Mucosa of gallbladder (tissue), 1 donor: Measurements from ENCODE around the gene NEURL1. TPM values are rescaled to one million over a fixed set of nuclear protein-coding genes. Genes with fewer than 3 reads are reported as not detected.
"Not testable (repeated sequence)": the region's sequence is repeated elsewhere in the genome, so short reads cannot be mapped to it uniquely, and the experiment has no call there.

Experiments used
- DNase-seq: peaks from one replicate; pipeline ENCODE4 v3.0.0-alpha.2; 2020; ENCODE audit warnings: low spot score
- total RNA-seq: library from RNA; stranded (reverse); gene quantifications from one replicate; pipeline ENCODE4 v1.2.1, GENCODE V29; 2021
- donor health status: DM: no; HTN: no; CAD: no.

NEURL1 gene
- total RNA-seq, 1 donor from 2014 or later, result 4.9 TPM

GRCh38 chr10:103603382-103603781, 109.9 kb downstream of the NEURL1 start:
- no peak for DNase-seq

DNA sequence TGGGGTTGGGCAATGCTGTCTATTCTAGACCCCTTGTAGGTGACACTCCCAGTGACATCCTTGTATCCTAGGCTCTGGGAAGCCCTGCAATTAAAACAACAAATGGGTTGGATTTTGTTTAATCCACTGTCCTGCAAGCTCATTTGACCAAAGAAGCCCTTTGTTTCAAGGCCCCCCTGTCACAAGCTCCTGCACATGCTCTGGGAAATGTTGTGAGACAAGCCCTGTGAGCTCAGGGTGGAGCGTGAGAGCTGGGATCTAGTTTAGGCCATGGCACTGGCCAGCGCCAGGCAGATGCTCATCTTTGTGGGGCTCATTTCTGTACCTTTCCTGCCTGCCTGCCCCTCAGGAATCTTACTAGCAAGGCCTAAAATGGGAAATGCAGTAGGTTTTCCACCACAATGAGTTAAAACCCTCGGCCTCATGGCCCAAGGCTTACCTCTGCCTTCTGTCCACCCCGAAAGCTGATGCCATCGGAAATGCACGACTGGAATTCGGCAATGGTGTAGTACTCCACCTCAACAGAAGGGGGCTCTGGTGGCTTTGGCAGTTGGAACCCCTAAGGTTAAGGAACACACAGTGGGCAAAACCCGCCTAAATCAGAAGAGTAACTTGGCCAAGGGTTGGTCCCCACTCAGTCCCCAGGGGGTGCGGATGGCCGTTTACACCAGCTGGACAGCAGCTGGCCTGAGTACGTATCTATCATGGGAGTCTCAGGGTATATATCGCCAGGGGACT, 112.0 kb downstream of the NEURL1 start:
- peak; percentile 54 for DNase-seq

GRCh38 chr10:103606097-103606438, 112.6 kb downstream of the NEURL1 start:
- not testable (repeated sequence) for DNase-seq

DNA sequence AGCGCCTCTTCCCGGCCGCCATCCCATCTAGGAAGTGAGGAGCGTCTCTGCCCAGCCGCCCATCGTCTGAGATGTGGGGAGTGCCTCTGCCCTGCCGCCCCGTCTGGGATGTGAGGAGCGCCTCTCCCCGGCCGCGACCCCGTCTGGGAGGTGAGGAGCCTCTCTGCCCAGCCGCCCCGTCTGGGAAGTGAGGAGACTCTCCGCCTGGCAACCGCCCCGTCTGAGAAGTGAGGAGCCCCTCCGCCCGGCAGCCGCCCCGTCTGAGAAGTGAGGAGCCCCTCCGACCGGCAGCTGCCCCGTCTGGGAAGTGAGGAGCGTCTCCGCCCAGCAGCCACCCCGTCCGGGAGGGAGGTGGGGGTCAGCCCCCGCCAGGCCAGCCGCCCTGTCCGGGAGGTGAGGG, 113.5 kb downstream of the NEURL1 start:
- not testable (repeated sequence) for DNase-seq

DNA sequence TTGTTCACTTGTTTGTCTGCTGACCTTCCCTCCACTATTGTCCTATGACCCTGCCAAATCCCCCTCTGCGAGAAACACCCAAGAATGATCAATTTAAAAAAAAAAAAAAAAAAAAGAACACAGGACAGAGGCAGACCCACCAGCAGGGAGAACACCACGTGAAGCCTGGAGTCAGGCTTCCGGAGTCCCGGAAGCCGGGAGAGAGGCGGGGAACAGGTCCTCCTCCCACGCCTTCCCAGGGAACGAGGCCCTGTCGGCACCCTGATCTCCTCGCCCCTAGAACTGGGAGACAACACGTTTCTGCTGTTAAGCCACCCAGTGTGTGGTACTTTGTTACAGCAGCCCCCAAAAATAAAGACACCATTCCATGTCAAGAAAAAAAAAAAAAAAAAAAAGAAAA, 114.6 kb downstream of the NEURL1 start:
- DNase-seq, result not testable (repeated sequence)

GRCh38 chr10:103609231-103610082, 116.0 kb downstream of the NEURL1 start:
- DNase-seq, result no peak

DNA sequence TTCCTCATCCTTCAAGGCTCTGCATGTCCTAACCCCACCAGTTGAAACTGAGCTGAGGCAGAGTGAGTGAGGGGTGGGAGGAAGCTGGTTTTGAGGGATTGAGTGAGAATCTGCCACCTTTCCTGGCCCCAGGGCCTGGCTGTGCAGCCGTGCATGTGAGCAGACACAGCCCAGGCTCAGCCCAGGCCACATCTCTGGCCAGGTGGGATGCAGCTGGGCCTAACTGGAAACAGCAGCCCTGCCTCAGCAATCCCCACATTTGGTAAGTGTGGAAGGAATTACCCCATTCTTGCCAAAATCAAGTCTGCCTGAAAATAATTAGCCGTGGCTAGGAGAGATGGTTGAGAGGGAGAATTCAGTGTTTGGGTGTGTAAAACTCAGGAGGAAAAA, 116.6 kb downstream of the NEURL1 start:
- no peak for DNase-seq

DNA sequence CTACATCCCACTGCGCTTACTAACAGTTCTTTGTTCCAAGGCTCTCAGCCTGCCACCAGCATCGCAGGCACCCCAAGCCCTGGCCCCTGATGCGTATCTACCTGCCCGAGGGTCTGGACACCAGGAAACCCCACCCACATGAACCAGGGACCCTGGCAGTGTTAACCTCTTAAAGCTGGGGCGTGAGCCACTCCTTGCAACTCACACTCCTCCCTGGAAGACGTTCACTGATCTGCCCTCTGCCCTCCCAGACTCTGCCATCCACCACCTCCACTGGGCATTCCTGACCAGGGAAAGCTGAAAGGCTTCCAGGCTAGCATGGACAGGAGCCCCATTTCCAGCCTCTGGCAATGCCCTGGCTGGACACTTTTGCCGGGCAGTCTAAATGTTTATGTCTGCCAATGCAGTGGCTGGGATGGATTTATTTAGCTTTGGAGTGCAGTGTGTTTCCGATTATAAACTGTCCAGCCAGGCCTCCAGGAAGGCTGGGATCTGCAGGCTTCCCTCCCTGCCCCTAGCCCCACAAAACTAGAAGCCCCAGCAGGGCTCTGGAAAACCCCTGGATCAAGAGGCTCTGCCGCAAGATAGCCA, 117.5 kb downstream of the NEURL1 start:
- no peak for DNase-seq

GRCh38 chr10:103612462-103613365, 119.2 kb downstream of the NEURL1 start:
- DNase-seq, result no peak

DNA sequence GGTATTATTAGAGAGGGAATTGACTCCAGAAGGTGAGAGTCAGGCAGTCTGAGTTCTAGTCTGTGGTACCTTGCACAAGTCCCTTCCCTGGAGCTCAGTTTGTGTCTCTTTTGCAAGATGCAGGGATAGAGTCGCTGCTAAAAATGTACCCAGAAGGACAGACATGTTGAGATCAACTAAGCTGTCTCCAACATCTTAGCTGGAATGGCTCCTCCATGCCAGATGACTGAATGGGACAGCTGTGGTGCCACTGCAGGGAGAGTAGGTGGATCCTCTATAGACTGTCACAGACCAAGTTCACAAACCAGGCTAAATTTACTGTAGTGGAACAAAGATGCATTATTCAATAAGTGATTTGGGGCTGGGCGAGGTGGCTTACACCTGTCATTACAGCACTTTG, 120.1 kb downstream of the NEURL1 start:
- no peak for DNase-seq

DNA sequence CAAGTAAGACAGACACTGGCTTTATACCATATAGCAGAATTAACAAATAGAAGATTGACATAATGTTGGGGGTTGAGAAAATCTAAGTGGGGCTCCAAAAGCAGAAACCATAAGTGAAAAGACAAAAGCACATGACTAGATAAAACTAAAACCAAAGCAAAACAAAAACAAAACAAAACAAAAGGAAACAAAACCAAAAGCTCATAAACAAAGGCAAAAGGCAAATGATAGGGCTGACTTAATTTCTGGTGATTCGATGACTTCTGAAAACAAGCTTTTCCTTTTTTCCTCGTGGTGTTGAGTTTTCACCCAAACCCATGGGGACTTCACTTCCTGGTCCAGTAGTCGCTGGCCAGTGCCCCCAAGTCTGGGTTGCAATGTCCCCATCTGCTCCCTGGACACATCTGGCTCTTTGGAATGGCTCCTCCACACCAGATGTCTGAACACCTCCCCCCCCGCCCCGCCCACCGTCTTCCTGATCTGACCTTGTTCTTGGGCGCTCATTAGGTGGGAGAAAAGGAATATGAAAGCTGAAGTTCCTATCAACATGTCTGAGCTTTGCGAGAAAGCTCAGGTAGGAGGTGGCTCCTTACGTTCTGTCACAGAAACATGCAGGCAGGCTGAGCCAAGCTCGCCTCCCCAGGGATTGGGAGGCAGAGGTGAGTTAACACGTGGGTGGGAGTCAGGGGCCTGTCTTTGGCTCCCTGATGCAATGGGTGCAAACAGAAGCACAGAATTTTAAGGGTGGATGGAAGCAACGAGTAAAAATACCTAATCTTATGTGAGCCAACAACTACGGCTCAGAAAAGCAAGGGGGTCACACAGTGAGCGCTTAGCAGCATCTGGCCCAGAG, 121.0 kb downstream of the NEURL1 start:
- no peak for DNase-seq

DNA sequence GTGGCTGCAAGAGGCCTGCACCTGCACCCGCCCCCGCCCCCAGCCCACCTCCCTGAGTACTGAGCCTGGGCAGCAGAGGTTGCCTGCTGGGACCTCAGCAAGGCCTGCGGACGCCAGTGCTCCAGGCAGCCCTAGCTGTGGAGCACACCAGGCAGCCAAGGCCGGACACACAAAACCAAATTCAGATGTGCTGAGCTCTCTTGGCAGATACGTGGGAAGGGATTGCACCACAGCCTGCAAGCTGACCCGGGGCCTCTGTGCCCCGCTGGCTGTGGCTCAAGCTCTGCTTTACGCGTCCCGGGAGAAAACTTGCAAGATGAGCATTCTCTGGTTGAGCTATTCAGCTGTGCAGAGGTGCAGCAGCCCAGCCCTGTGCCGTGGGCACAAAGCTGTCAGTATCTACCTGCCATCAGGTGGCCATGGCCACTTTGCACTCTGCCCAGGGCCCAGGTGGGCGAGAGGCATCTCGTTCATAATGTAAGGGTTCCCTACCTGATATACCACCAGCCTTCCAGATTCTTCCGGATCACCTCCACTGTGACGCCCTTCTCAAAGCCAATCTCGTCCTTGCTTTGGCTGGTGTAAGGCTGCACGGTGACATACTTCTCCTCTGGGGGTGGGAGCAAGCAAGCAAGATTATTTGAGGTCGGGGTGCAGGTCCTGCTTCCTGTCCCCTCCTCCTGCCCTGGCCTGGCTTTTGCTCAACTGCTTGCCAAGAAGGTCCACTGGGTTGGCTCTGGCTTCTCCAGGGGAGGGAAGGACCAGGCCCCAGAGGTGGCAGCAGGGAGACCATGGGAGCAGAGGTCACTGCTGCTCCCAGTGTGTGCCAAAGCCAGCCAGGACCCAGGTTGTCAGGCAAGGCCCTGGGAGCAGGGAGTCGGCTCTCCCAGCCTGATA, 123.4 kb downstream of the NEURL1 start:
- peak; percentile 68 for DNase-seq

GRCh38 chr10:103617602-103618385, 124.3 kb downstream of the NEURL1 start:
- no peak for DNase-seq

- DNase-seq, result peak; percentile 73
These were observed 125.3 kb downstream of the NEURL1 start for GRCh38 chr10:103618575-103619423.

GRCh38 chr10:103619424-103620351, 126.2 kb downstream of the NEURL1 start:
- DNase-seq, result no peak

GRCh38 chr10:103620352-103620740, 126.8 kb downstream of the NEURL1 start:
- no peak for DNase-seq
